Activated T-helper 2 cell treated with anti-CD3 and anti-CD28 coated beads, Interferon-gamma antibody, Interleukin-2, Interleukin-4, amounts not matched to agents 10 μg/mL and 5 μg/mL and 100 μg/mL, durations not matched to agents 14 hours and 24 hours and 36 hours (primary cell): ENCODE measurements around the gene TNFSF15. TPM values are rescaled to one million over a fixed set of nuclear protein-coding genes. Genes with fewer than 3 reads are reported as not detected.
"Not testable (repeated sequence)": the region's sequence is repeated elsewhere in the genome, so short reads cannot be mapped to it uniquely, and the experiment has no call there.

Experiments
- DNase-seq: peaks from one replicate; pipeline ENCODE4 v3.0.0; 2021; ENCODE audit warnings: low spot score
- H3K27ac Mint-ChIP-seq: one replicate; pipeline ENCODE4 v1.8.0; 2021; ENCODE audit warnings: mixed read lengths
- H3K27me3 Mint-ChIP-seq: one replicate; pipeline ENCODE4 v1.8.0; 2021; ENCODE audit warnings: low read depth, mixed read lengths
- H3K36me3 Mint-ChIP-seq: one replicate; pipeline ENCODE4 v1.8.0; 2021; ENCODE audit warnings: low read depth, mixed read lengths
- H3K4me1 Mint-ChIP-seq: one replicate; pipeline ENCODE4 v1.8.0; 2021; ENCODE audit warnings: low read depth, mixed read lengths
- H3K4me3 Mint-ChIP-seq: one replicate; pipeline ENCODE4 v1.8.0; 2021; ENCODE audit warnings: low read depth, mild to moderate bottlenecking, moderate library complexity, mixed read lengths
- H3K9me3 Mint-ChIP-seq: one replicate; pipeline ENCODE4 v1.8.0; 2021; ENCODE audit warnings: mixed read lengths
- intact Hi-C: fragments of 100-400 bp; cut with micrococcal nuclease; formaldehyde crosslinking; loops from one replicate; pipeline ENCODE4 v1.15.1; 2023
- total RNA-seq: library from RNA; stranded (reverse); gene quantifications from 2 replicates; pipeline ENCODE4 v1.2.3, GENCODE V29; 2022

Gene TNFSF15
- total RNA-seq, 1 donor from 2014 or later, result 0.25 TPM

DNA sequence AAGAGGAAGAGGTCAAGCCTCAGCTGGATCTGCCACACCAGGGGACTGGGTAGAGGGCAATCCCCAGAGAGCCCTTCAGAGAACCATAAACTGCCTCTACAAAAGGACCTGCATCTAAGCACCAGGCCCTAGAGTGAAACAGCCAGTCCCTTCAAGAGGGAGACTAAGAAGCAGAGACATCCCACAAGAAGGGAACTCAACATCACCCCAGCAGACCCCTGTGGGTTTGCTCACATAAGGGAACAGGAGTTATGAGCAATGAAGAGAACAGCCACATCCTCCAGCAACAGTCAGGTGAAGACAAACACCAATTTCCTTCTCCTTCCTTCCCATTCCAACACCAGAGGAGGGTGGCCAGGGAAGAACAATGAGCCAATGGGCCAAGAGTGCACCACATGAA is 48.9 kb downstream of the TNFSF15 start:
- intact Hi-C loops, result no loop called here
- no peaks in the 10 kb centered on the region for H3K9me3 Mint-ChIP-seq
- peaks cover 5% of the 10 kb centered on the region for H3K4me1 Mint-ChIP-seq
- H3K27me3 Mint-ChIP-seq, result peaks cover 5% of the 10 kb centered on the region
- no peak for DNase-seq
- H3K27ac Mint-ChIP-seq, result no peak overlapping the region
- H3K36me3 Mint-ChIP-seq, result no peaks in the 10 kb centered on the region
- no peak overlapping the region for H3K4me3 Mint-ChIP-seq

GRCh38 chr9:114754581-114754980 is 51.3 kb downstream of the TNFSF15 start:
- no peak overlapping the region for H3K27ac Mint-ChIP-seq
- no peaks in the 10 kb centered on the region for H3K36me3 Mint-ChIP-seq
- no peak for DNase-seq
- H3K4me1 Mint-ChIP-seq, result peaks cover 6% of the 10 kb centered on the region
- intact Hi-C loops, result no loop called here
- peaks cover 7% of the 10 kb centered on the region for H3K27me3 Mint-ChIP-seq
- no peaks in the 10 kb centered on the region for H3K9me3 Mint-ChIP-seq
- H3K4me3 Mint-ChIP-seq, result no peak overlapping the region

- Mint-ChIP-seq H3K27ac (no peak overlapping the region), H3K27me3 (peaks cover 2% of the 10 kb centered on the region), H3K4me3 (no peak overlapping the region), H3K9me3 (no peaks in the 10 kb centered on the region), H3K36me3 (no peaks in the 10 kb centered on the region), H3K4me1 (peaks cover 11% of the 10 kb centered on the region)
- DNase-seq, result no peak
- intact Hi-C loops, result no loop called here
Measured at GRCh38 chr9:114746591-114747346, 59.1 kb downstream of the TNFSF15 start.

DNA sequence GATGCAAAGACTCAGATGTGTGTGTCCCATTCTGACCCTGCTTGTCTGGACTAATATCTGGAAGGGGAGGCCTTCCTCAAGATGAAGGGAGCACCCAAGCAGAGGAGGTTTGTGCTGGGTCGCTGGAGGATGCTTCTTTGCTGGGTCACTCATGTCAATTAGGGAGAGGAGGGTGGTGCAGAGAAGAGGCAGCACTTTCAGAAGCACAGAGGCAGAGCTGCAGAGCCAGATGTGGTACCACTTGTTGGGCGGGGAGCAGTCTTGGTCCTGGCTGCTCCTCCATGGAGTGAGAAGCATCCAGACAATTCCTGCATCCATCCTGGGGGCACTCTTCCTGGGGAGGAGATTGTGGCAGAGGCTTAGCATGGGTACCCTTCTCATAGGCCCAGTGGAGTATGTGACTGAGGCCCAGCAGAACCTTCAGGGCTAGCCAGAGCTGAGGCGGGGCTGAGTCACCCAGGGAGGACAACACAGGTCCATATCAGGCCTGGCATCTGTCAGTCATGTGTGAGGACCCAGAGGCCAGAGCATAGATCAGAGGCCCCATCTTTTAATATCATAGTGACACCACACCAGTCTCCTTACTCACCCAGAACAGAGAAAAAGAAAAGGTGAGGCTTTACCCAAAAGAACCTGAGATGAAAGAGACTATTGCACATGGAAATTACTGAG is 59.8 kb downstream of the TNFSF15 start:
- H3K4me3 Mint-ChIP-seq, result no peak overlapping the region
- no peak overlapping the region for H3K27ac Mint-ChIP-seq
- H3K4me1 Mint-ChIP-seq, result peaks cover 11% of the 10 kb centered on the region
- peaks cover 2% of the 10 kb centered on the region for H3K27me3 Mint-ChIP-seq
- intact Hi-C loops, result no loop called here
- no peak for DNase-seq
- no peaks in the 10 kb centered on the region for H3K36me3 Mint-ChIP-seq
- no peaks in the 10 kb centered on the region for H3K9me3 Mint-ChIP-seq

DNA sequence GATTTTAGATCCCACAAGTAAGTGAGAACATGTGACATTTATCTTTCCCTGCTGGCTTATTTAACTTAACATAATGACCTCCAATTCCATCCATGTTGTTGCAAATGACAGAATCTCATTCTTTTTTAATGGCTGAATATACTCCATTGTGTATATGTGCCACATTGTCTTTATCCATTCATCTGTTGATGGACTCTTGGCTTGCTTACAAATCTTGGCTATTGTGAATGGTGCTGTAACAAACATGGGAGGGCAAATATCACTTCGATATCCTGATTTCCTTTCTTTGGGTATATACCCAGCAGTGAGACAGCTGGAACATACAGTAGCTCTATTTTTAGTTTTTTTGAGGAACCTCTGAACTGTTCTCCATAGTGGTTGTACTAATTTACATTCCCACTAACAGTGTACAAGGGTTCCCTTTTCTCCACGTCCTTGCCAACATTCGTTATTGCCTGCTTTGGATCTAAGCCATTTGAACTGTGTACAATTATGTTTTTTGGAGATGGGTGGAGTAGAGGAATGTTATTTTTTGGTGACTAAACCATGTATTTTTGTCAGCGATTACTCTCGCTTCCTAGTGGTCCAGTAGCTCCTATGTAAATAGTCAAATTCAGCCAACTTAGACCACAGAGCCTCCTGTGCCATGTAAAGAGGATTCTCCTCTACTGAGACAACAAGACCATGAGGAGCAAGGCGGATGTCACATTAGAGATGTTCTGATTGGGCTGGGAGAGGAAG is 60.6 kb downstream of the TNFSF15 start:
- Mint-ChIP-seq H3K27ac (no peak overlapping the region), H3K4me1 (peaks cover 13% of the 10 kb centered on the region), H3K27me3 (peaks cover 2% of the 10 kb centered on the region)

GRCh38 chr9:114743446-114743845 is 62.4 kb downstream of the TNFSF15 start:
- Mint-ChIP-seq H3K36me3 (peaks cover 5% of the 10 kb centered on the region), H3K27ac (no peak overlapping the region), H3K9me3 (no peaks in the 10 kb centered on the region), H3K4me1 (peaks cover 24% of the 10 kb centered on the region), H3K27me3 (no peaks in the 10 kb centered on the region), H3K4me3 (no peak overlapping the region)
- intact Hi-C loops, result no loop called here
- DNase-seq, result no peak

More for the DNA sequence above, 60.6 kb downstream of the TNFSF15 start:
- peaks cover 2% of the 10 kb centered on the region for H3K36me3 Mint-ChIP-seq
- no peak overlapping the region for H3K4me3 Mint-ChIP-seq
- DNase-seq, result no peak
- intact Hi-C loops, result no loop called here
- no peaks in the 10 kb centered on the region for H3K9me3 Mint-ChIP-seq

GRCh38 chr9:114742947-114743346 is 62.9 kb downstream of the TNFSF15 start:
- intact Hi-C loops, result no loop called here
- DNase-seq, result no peak

GRCh38 chr9:114741521-114741920 is 64.3 kb downstream of the TNFSF15 start:
- H3K9me3 Mint-ChIP-seq, H3K4me3 Mint-ChIP-seq, intact Hi-C loops, DNase-seq, H3K27me3 Mint-ChIP-seq, H3K27ac Mint-ChIP-seq: not testable (repeated sequence)
- H3K4me1 Mint-ChIP-seq, result peaks cover 41% of the 10 kb centered on the region
- peaks cover 16% of the 10 kb centered on the region for H3K36me3 Mint-ChIP-seq

More at GRCh38 chr9:114742947-114743346, 62.9 kb downstream of the TNFSF15 start:
- no peak overlapping the region for H3K27ac Mint-ChIP-seq
- H3K4me1 Mint-ChIP-seq, result peaks cover 27% of the 10 kb centered on the region
- H3K36me3 Mint-ChIP-seq, result peaks cover 5% of the 10 kb centered on the region
- no peaks in the 10 kb centered on the region for H3K9me3 Mint-ChIP-seq
- H3K4me3 Mint-ChIP-seq, result no peak overlapping the region
- no peaks in the 10 kb centered on the region for H3K27me3 Mint-ChIP-seq

- intact Hi-C loops, result loop anchor here (1.0 kb wide), 3 partner anchors 56 to 276 kb away; partner anchors contain the start of gene TEX48
- H3K4me1 Mint-ChIP-seq, result peaks cover 50% of the 10 kb centered on the region
- H3K4me3 Mint-ChIP-seq, result no peak overlapping the region
Measured at GRCh38 chr9:114738581-114739316, 67.1 kb downstream of the TNFSF15 start.

GRCh38 chr9:114737847-114738246 is 68.0 kb downstream of the TNFSF15 start:
- no peak overlapping the region for H3K4me3 Mint-ChIP-seq
- intact Hi-C loops, result no loop called here
- H3K4me1 Mint-ChIP-seq, result peaks cover 50% of the 10 kb centered on the region
- H3K27me3 Mint-ChIP-seq, result no peaks in the 10 kb centered on the region
- peaks cover 25% of the 10 kb centered on the region for H3K36me3 Mint-ChIP-seq
- no peaks in the 10 kb centered on the region for H3K9me3 Mint-ChIP-seq
- DNase-seq, result no peak
- peak overlapping the region; percentile 83 for H3K27ac Mint-ChIP-seq

More at GRCh38 chr9:114738581-114739316, 67.1 kb downstream of the TNFSF15 start:
- no peaks in the 10 kb centered on the region for H3K27me3 Mint-ChIP-seq
- peak; percentile 62 for DNase-seq
- peak overlapping the region; percentile 83 for H3K27ac Mint-ChIP-seq
- H3K9me3 Mint-ChIP-seq, result no peaks in the 10 kb centered on the region
- H3K36me3 Mint-ChIP-seq, result peaks cover 25% of the 10 kb centered on the region

DNA sequence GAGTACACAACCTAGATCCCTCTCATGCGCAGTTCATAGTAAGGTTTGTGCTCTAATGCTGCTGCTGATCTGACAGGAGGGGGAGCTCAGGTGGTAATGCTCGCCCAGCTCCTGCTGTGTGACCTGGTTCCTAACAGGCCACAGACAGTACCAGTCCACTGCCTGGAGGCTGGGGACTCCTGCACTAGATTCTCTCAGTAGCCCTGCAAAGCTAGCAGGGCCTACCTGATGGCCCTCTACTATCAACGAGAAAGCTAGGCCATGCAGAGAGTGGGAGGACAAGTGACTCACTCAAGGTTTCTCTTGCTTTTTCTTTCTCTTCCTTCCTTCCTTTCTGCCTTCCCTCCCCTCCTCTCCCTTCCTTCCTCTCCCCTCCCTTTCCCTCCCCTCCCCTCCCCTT is 68.7 kb downstream of the TNFSF15 start:
- intact Hi-C loops, result no loop called here
- DNase-seq, result no peak
- H3K4me3 Mint-ChIP-seq, result no peak overlapping the region

DNA sequence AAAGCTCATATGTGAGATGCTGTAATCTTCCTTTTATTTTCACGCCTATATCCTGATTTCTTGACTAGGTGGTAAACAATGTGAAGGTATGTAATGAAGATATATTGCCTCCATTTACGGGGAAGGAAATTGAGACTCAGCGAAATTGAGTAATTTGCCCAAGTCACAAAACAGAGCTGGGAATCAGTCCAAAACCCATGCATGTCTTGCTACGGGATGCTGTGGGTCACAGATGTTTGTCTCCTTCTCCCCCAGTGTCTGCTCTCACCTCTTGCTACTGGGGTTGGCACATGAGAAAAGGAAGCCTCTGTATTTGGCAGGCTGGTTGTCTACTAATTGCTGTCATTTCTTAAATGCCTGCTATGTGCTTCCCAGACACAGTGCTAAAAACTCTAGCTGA is 70.1 kb downstream of the TNFSF15 start:
- intact Hi-C loops, result no loop called here
- H3K4me3 Mint-ChIP-seq, result no peak overlapping the region
- peaks cover 34% of the 10 kb centered on the region for H3K36me3 Mint-ChIP-seq
- peak overlapping the region; percentile 9 for H3K27ac Mint-ChIP-seq
- DNase-seq, result no peak
- H3K4me1 Mint-ChIP-seq, result peaks cover 55% of the 10 kb centered on the region
- H3K9me3 Mint-ChIP-seq, result no peaks in the 10 kb centered on the region
- no peaks in the 10 kb centered on the region for H3K27me3 Mint-ChIP-seq

More for the DNA sequence above, 68.7 kb downstream of the TNFSF15 start:
- Mint-ChIP-seq H3K36me3 (peaks cover 26% of the 10 kb centered on the region), H3K4me1 (peaks cover 51% of the 10 kb centered on the region), H3K9me3 (no peaks in the 10 kb centered on the region), H3K27ac (peak overlapping the region; percentile 83), H3K27me3 (no peaks in the 10 kb centered on the region)
